Measurements from ENCODE around the gene OR52E5. TPM values are rescaled to one million over a fixed set of nuclear protein-coding genes. Genes with fewer than 3 reads are reported as not detected.

The OR52E5 gene
- total RNA-seq, 6 experiments from 2014 or later: not detected

DNA sequence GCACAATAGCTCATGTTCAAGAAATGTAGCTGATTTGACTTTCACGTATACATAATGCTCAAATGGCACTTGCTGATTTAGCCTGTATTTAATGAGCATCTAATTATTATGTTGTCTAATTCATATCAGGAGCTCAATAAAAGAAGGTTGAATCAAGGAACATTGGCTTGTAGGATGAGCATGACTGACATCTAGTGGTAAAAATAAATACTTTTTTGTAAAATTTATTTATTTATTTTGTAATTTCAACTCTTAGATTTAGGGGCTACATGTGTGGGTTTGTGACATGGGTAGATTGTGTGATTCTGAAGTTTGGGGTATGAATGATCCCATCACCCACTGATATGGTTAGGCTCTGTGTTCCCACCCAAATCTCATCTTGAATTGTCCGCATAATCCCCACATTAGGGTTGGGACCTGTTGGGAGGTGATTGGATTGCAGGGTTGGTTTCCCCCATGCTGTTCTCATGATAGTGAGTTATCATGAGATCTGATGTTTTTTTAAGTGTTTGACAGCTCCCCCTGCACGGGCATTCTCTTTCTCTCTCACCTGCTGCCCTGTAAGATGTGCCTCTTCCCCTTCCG is 1.7 kb upstream of the OR52E5 start:
- TF ChIP-seq, protein P1, sequence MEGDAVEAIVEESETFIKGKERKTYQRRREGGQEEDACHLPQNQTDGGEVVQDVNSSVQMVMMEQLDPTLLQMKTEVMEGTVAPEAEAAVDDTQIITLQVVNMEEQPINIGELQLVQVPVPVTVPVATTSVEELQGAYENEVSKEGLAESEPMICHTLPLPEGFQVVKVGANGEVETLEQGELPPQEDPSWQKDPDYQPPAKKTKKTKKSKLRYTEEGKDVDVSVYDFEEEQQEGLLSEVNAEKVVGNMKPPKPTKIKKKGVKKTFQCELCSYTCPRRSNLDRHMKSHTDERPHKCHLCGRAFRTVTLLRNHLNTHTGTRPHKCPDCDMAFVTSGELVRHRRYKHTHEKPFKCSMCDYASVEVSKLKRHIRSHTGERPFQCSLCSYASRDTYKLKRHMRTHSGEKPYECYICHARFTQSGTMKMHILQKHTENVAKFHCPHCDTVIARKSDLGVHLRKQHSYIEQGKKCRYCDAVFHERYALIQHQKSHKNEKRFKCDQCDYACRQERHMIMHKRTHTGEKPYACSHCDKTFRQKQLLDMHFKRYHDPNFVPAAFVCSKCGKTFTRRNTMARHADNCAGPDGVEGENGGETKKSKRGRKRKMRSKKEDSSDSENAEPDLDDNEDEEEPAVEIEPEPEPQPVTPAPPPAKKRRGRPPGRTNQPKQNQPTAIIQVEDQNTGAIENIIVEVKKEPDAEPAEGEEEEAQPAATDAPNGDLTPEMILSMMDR (IDR thresholded peaks at IDR 0.05): peak; percentile 79
- Mint-ChIP-seq H3K4me1 (ENCODE audit: low read depth) (no peaks in the 10 kb centered on the region), H3K4me3 (no peak overlapping the region), H3K9me3 (no peaks in the 10 kb centered on the region), H3K27ac (no peak overlapping the region), H3K27me3 (ENCODE audit: insufficient read depth) (peaks cover 2% of the 10 kb centered on the region; the same call in 1 of the 2 replicates), H3K36me3 (ENCODE audit: low read depth) (no peaks in the 10 kb centered on the region)
- DNase-seq: no peak

DNA sequence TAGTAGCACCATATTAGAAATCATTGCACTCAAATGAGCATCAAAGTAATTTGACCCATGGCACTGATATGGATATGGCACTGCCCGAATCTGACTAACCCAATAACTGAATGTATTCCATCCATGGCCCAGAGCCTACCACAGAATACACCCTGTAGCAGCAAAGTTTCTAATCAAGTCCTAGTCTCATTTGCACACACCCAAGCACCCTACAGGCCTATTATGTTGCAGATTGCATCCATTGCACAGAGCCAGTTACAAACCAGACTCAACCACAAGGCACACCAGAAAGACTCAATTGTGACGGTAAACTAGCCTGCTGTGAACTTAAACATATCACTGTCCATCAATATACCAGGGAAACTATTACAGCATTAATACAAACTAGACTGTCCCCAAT is 6.5 kb downstream of the OR52E5 start:
- TF ChIP-seq, protein P1 (IDR thresholded peaks at IDR 0.05): no peak
- H3K27me3 Mint-ChIP-seq (ENCODE audit: insufficient read depth): no peaks in the 10 kb centered on the region; the same call in 1 of the 2 replicates
- no peak overlapping the region for H3K27ac Mint-ChIP-seq
- no peak for DNase-seq
- H3K4me3 Mint-ChIP-seq: no peak overlapping the region
- H3K36me3 Mint-ChIP-seq (ENCODE audit: low read depth): no peaks in the 10 kb centered on the region
- no peaks in the 10 kb centered on the region for H3K9me3 Mint-ChIP-seq
- H3K4me1 Mint-ChIP-seq (ENCODE audit: low read depth): no peaks in the 10 kb centered on the region

DNA sequence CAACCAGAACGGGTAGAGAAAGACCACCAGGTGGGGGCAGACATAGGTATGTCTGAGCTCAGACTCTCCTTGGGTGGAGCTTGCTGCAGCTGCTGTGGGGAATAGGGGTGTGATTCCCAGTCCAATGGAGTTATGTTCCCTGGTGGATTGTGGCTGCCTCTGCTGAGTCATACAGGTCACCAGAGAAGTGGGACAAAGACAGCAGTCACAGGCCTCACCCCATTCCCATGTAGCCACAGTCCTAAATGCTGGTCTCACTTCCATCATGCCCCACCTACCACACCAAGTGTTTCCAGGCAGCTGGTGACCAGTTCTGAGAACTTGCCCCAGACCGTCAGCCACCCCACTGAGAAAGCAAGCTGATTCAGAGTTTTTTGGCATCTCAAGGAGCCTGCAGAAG is 17.5 kb downstream of the OR52E5 start:
- TF ChIP-seq, protein P1 (IDR thresholded peaks at IDR 0.05): no peak
- H3K9me3 Mint-ChIP-seq: peaks cover 54% of the 10 kb centered on the region
- DNase-seq: no peak
- no peaks in the 10 kb centered on the region for H3K27me3 Mint-ChIP-seq (ENCODE audit: insufficient read depth)
- no peaks in the 10 kb centered on the region for H3K4me1 Mint-ChIP-seq (ENCODE audit: low read depth)
- no peak overlapping the region for H3K27ac Mint-ChIP-seq
- H3K4me3 Mint-ChIP-seq: no peak overlapping the region
- H3K36me3 Mint-ChIP-seq (ENCODE audit: low read depth): no peaks in the 10 kb centered on the region

DNA sequence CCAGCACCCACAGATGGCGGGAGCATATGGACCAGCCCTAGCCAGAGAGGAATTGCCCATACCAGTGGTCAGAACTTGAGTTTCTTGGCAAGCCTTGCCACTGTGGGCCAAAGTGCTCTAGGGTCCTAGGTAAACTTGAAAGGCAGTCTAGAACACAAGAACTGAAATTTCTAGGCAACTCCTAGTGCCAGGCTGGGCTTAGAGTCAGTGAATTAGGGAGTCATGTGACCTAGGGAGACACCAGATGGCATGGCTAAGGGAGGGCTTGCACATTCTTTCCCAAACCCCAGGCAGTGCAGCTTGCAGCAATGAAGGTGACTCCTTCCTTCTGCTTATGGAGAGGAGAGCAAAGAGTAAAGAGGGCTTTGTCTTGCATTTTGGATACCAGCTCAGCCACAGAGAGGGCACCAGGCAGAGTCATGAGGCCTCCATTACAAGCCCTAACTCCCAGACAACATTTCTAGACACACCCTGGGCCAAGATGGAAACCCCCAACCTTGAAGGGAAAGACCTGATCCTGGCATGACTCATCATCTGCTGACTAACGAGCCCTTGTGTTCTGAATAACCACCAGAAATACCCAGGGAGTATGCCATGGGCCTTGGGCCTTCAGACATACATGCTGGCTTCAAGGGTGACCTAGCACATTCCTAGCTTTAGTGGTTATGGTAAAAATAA is 29.9 kb downstream of the OR52E5 start:
- Mint-ChIP-seq H3K4me3 (no peak overlapping the region), H3K27me3 (ENCODE audit: insufficient read depth) (no peaks in the 10 kb centered on the region), H3K4me1 (ENCODE audit: low read depth) (no peaks in the 10 kb centered on the region), H3K36me3 (ENCODE audit: low read depth) (no peaks in the 10 kb centered on the region), H3K27ac (no peak overlapping the region), H3K9me3 (peaks cover 36% of the 10 kb centered on the region)
- no peak for DNase-seq
- TF ChIP-seq, protein P1 (IDR thresholded peaks at IDR 0.05): no peak

DNA sequence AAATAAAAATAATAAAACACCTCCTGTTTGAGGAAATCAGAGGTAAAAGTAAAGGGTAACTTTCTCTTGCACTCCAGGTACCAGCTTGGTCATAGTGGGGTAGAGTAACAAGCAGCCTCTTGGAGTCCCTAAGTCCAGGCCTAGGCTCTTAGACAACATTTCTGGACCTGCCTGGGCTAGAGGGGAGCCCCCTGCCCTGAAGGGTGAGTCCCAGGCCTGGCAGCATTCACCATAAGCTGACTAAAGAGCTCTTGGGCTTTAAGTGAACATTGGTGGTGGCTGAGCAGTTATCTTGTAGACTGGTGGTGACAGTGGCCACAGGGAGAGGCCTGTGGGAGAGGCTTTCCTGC is 30.4 kb downstream of the OR52E5 start:
- Mint-ChIP-seq H3K9me3 (peaks cover 35% of the 10 kb centered on the region), H3K27ac (no peak overlapping the region), H3K4me1 (ENCODE audit: low read depth) (no peaks in the 10 kb centered on the region), H3K27me3 (ENCODE audit: insufficient read depth) (no peaks in the 10 kb centered on the region), H3K4me3 (no peak overlapping the region), H3K36me3 (ENCODE audit: low read depth) (peaks cover 3% of the 10 kb centered on the region; the same call in 1 of the 2 replicates)
- TF ChIP-seq, protein P1 (IDR thresholded peaks at IDR 0.05): no peak
- no peak for DNase-seq

Measured in HFFc6 (cell line).